MM.1S (cell line): ENCODE data around the gene MFSD6.
"Not testable (repeated sequence)": the region's sequence is repeated elsewhere in the genome, so short reads cannot be mapped to it uniquely, and the experiment has no call there.

Source experiments
- DNase-seq: peaks from one replicate; pipeline ENCODE4 v3.0.0-alpha.2; 2015
- H2AFZ ChIP-seq: fragments of 300-600 bp; sonication (generic); 2 replicates; pipeline ENCODE4 v1.6.0; 2016; ENCODE audit warnings: antibody characterized with exemption, low read length
- H3F3A ChIP-seq: fragments of 300-600 bp; sonication (generic); 2 replicates; pipeline ENCODE4 v1.6.1; 2016; ENCODE audit warnings: mild to moderate bottlenecking, antibody characterized with exemption, low read length, moderate library complexity, mixed read lengths; ENCODE audit not compliant: insufficient read depth
- H3K27ac ChIP-seq: fragments of 300-600 bp; sonication (generic); 2 replicates; pipeline ENCODE4 v1.5.1; 2016; ENCODE audit warnings: mild to moderate bottlenecking, low read length
- H3K27me3 ChIP-seq: fragments of 300-600 bp; sonication (generic); replicated peaks from 2 replicates; pipeline ENCODE4 v1.6.0; 2016; ENCODE audit warnings: low read length; ENCODE audit not compliant: insufficient read depth
- H3K36me3 ChIP-seq: fragments of 300-600 bp; sonication (generic); replicated peaks from 2 replicates; pipeline ENCODE4 v1.6.1; 2016; ENCODE audit warnings: mild to moderate bottlenecking, low read length, mixed read lengths; ENCODE audit not compliant: insufficient read depth
- H3K4me1 ChIP-seq: fragments of 300-600 bp; sonication (generic); 2 replicates; pipeline ENCODE4 v1.6.1; 2016; ENCODE audit warnings: low read length, mixed read lengths
- H3K4me2 ChIP-seq: fragments of 300-600 bp; sonication (generic); 2 replicates; pipeline ENCODE4 v1.6.0; 2016; ENCODE audit warnings: low read depth, low read length
- H3K4me3 ChIP-seq: fragments of 300-600 bp; sonication (generic); 2 replicates; pipeline ENCODE4 v1.5.1; 2016; ENCODE audit warnings: low read length, mixed read lengths
- H3K79me2 ChIP-seq: fragments of 300-600 bp; sonication (generic); 2 replicates; pipeline ENCODE4 v1.6.1; 2016; ENCODE audit warnings: mixed run types, low read length, mixed read lengths
- H3K9ac ChIP-seq: fragments of 300-600 bp; sonication (generic); 2 replicates; pipeline ENCODE4 v1.6.1; 2016; ENCODE audit warnings: low read length, mixed read lengths
- H3K9me2 ChIP-seq: fragments of 300-600 bp; sonication (generic); replicated peaks from 2 replicates; pipeline ENCODE4 v1.6.1; 2016; ENCODE audit warnings: mild to moderate bottlenecking, low read length, mixed read lengths; ENCODE audit not compliant: insufficient read depth
- H3K9me3 ChIP-seq: fragments of 300-600 bp; sonication (generic); replicated peaks from 2 replicates; pipeline ENCODE4 v1.6.1; 2016; ENCODE audit warnings: mild to moderate bottlenecking, low read length, mixed read lengths; ENCODE audit not compliant: insufficient read depth
- H4K20me1 ChIP-seq: fragments of 300-600 bp; sonication (generic); 2 replicates; pipeline ENCODE4 v1.6.1; 2016; ENCODE audit warnings: mild to moderate bottlenecking, low read length, moderate library complexity, mixed read lengths; ENCODE audit not compliant: insufficient read depth
- EZH2 ChIP-seq: fragments of 300-600 bp; sonication (generic); optimal IDR thresholded peaks from 2 replicates; pipeline ENCODE3; 2017; ENCODE audit warnings: low read depth, mild to moderate bottlenecking, antibody characterized with exemption, low read length, mixed read lengths
- EZH2phosphoT487 ChIP-seq: fragments of 300-600 bp; sonication (generic); IDR thresholded peaks from 2 replicates; pipeline ENCODE4 v1.6.1; 2018; ENCODE audit warnings: antibody characterized with exemption, low read length
- TF ChIP-seq, protein P1 (sequence below): fragments of 300-600 bp; sonication (generic); IDR thresholded peaks from 2 replicates; pipeline ENCODE4 v1.5.1; 2016; ENCODE audit warnings: antibody characterized with exemption, low read length, mixed read lengths

The MFSD6 gene

DNA sequence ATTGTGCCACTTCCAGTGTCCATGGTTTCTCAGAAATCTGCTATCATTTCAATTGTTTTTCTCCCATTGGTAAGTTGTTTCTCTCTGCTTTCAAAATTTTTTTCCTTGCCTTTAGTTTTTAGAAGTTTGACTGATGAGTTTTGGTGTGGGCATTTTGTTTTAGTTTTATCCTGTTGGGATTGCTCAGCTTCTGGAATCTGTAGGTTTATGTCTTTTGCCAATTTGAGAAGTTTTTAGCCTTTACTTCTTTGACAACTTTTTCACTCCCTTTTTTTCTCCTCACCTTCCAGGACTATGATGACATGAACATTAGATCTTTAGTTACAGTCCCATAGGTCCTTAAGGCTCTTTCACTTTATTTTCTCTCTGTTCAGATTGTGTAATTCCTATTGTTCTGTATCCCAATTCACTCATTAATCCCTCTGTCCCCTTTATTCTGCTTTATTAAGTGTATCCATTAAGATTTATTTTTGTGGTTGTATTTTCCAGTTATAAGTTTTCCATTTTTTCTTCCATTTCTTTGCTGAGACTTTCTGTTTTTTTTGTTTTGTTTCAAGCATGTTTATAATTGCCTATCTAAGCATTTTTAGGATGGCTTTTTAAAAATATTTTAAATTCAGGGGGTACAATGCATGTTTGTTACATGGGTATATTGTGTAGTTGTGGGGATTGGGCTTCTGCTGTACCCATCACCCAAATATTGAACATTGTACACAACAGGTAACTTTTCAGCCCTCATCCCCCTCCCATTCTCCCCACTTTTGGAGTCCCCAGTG lies 17.9 kb downstream of the MFSD6 start:
- TF ChIP-seq, protein P1, sequence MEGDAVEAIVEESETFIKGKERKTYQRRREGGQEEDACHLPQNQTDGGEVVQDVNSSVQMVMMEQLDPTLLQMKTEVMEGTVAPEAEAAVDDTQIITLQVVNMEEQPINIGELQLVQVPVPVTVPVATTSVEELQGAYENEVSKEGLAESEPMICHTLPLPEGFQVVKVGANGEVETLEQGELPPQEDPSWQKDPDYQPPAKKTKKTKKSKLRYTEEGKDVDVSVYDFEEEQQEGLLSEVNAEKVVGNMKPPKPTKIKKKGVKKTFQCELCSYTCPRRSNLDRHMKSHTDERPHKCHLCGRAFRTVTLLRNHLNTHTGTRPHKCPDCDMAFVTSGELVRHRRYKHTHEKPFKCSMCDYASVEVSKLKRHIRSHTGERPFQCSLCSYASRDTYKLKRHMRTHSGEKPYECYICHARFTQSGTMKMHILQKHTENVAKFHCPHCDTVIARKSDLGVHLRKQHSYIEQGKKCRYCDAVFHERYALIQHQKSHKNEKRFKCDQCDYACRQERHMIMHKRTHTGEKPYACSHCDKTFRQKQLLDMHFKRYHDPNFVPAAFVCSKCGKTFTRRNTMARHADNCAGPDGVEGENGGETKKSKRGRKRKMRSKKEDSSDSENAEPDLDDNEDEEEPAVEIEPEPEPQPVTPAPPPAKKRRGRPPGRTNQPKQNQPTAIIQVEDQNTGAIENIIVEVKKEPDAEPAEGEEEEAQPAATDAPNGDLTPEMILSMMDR = no peak
- no peak for TF ChIP-seq EZH2phosphoT487
- TF ChIP-seq EZH2 = no peak
- H3K27ac ChIP-seq = no peak overlapping the region

GRCh38 chr2:190430866-190431265 lies 22.7 kb downstream of the MFSD6 start:
- H3K4me1 ChIP-seq, H3K9ac ChIP-seq, DNase-seq, H3K4me3 ChIP-seq, H3K27ac ChIP-seq, H3K4me2 ChIP-seq, H4K20me1 ChIP-seq, H3K9me3 ChIP-seq, H3K36me3 ChIP-seq, H3K27me3 ChIP-seq, H2AFZ ChIP-seq, H3K79me2 ChIP-seq, H3F3A ChIP-seq, H3K9me2 ChIP-seq: not testable (repeated sequence)

More for the DNA sequence above, 17.9 kb downstream of the MFSD6 start:
- H3F3A ChIP-seq = no peaks in the 10 kb centered on the region
- no peak overlapping the region for H2AFZ ChIP-seq
- H3K4me3 ChIP-seq = no peak overlapping the region
- no peaks in the 10 kb centered on the region for H3K36me3 ChIP-seq
- H3K9me2 ChIP-seq = no peaks in the 10 kb centered on the region
- H3K9me3 ChIP-seq = no peaks in the 10 kb centered on the region
- H3K27me3 ChIP-seq = no peaks in the 10 kb centered on the region
- no peaks in the 10 kb centered on the region for H4K20me1 ChIP-seq
- H3K79me2 ChIP-seq = 0 out of 2 replicates have a peak, but pooled peaks cover 3% of the 10 kb centered on the region
- H3K4me1 ChIP-seq = no peaks in the 10 kb centered on the region
- no peak overlapping the region for H3K4me2 ChIP-seq
- DNase-seq = no peak
- H3K9ac ChIP-seq = no peak overlapping the region

- Histone ChIP-seq H3K36me3 (no peaks in the 10 kb centered on the region), H2AFZ (no peak overlapping the region), H3K27ac (no peak overlapping the region), H3K9me3 (no peaks in the 10 kb centered on the region), H3F3A (no peaks in the 10 kb centered on the region), H3K79me2 (no peaks in the 10 kb centered on the region), H3K27me3 (no peaks in the 10 kb centered on the region), H3K4me3 (no peak overlapping the region), H3K9ac (no peak overlapping the region), H4K20me1 (no peaks in the 10 kb centered on the region), H3K9me2 (no peaks in the 10 kb centered on the region), H3K4me2 (no peak overlapping the region), H3K4me1 (no peaks in the 10 kb centered on the region)
- DNase-seq = no peak
- TF ChIP-seq EZH2phosphoT487 (no peak), EZH2 (no peak)
- TF ChIP-seq, protein P1 = no peak
Measured at GRCh38 chr2:190431907-190432306, 23.8 kb downstream of the MFSD6 start.

DNA sequence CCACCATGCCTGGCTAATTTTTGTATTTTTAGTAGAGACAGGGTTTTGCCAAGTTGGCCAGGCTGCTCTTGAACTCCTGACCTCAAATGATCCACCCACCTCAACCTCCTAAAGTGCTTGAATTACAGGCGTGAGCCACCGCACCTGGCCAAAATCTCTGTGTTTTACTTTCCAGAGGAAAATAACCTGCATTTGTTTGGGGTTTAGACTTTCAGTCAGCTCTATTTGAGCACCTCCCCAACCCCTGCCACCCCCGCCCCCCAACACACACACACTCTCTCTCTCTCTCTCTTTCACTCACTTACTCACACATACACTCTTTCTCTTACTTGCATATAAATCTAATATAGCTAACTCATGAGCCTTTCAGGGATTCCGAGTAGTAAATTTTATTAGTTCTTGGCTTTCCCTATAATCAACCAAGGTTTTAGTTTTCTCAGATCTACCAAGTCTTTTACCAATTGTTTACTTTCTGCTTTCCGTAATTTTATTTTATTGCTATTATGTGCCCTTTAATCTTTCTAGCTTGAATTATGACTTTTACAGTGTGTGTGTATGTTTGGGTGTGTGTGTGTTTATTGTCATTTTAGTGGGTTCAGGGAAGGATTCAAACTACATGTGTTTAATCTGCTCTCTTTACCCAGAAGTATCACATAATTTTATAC lies 24.5 kb downstream of the MFSD6 start:
- H3K36me3 ChIP-seq = no peaks in the 10 kb centered on the region
- H3K4me2 ChIP-seq = no peak overlapping the region
- no peaks in the 10 kb centered on the region for H3K79me2 ChIP-seq
- DNase-seq = no peak
- H3K27me3 ChIP-seq = no peaks in the 10 kb centered on the region
- H3K4me3 ChIP-seq = no peak overlapping the region
- H3K9ac ChIP-seq = no peak overlapping the region
- no peaks in the 10 kb centered on the region for H3F3A ChIP-seq
- TF ChIP-seq, protein P1 = no peak
- TF ChIP-seq EZH2 (no peak), EZH2phosphoT487 (no peak)
- H4K20me1 ChIP-seq = no peaks in the 10 kb centered on the region
- no peaks in the 10 kb centered on the region for H3K9me2 ChIP-seq
- no peaks in the 10 kb centered on the region for H3K4me1 ChIP-seq
- H3K27ac ChIP-seq = no peak overlapping the region
- no peaks in the 10 kb centered on the region for H3K9me3 ChIP-seq
- H2AFZ ChIP-seq = no peak overlapping the region
